ENCODE results near the gene UQCR10. TPM values are rescaled to one million over a fixed set of nuclear protein-coding genes. Genes with fewer than 3 reads are reported as not detected.
A peak's percentile ranks its signal among the peaks of the same experiment; 100 is the strongest.

UQCR10 gene
- 68.1 and 81.7 TPM in 2 replicates for total RNA-seq

DNA sequence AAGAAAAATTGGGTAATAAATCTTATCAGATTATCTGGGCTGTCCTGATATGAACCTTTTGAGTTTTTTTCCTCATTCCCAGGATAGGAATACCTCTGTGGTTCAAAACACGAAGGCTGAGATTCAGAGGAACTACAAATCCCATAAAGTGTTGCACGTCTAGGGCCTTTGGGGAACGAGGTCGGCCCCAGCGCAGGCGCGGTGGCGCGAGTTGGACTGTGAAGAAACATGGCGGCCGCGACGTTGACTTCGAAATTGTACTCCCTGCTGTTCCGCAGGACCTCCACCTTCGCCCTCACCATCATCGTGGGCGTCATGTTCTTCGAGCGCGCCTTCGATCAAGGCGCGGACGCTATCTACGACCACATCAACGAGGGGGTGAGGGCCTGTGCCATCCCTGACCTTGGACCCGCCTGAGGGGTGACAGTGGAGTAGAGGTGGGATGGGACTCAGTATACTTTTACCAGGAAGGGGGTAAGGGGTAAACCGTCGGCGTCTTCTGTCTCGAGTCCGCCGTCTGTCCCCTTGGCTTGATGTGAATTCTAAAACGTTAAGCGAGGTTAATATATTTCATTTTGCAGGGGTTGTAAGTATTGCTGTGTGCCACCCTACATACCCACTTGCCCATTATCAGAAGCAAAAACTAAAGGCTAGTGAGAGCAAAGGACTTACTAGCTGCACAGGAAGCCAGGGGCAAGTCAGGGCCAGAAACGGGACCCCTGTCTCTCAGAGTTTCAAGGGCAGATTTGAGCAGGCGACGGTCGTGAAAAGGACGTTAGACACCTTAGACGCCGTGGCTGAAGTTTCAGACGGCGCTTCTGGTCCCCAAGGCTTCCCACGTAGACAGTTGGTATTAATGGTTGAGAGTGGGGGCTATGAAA lies at the start of gene UQCR10:
Gene UQCR10 (plus strand): TSS at position 199 of the 881 bp plus-strand sequence. CDS start 30 bp downstream, at position 229.
- CTCF ChIA-PET = interaction anchor here (1.0 kb wide), 1 partner anchor 238 kb away, joined by 3 read pairs; no protein-coding TSS in a partner anchor
- TF ChIP-seq CTCF (IDR thresholded peaks at IDR 0.05) = no peak
- POLR2A ChIA-PET = interaction anchor here (1.0 to 1.7 kb wide), 7 partner anchors 25 to 1848 kb away, joined by 3 to 5 read pairs (median 4); partner anchors contain the start of genes ASCC2, PITPNB and THOC5

GRCh38 chr22:29717789-29718188 lies 49.4 kb upstream of the UQCR10 start:
- no peaks in the 10 kb centered on the region for H3K36me3 Mint-ChIP-seq (ENCODE audit: low read depth)
- DNase-seq (no peak), ATAC-seq (ENCODE audit: low read depth) (no peak)
- H3K27ac Mint-ChIP-seq = no peak overlapping the region
- peaks cover 46% of the 10 kb centered on the region for H3K27me3 Mint-ChIP-seq
- peaks cover 7% of the 10 kb centered on the region for H3K4me1 Mint-ChIP-seq
- ChIA-PET CTCF (interaction anchor here (1.6 kb wide), 1 partner anchor 287 kb away, joined by 3 read pairs; no protein-coding TSS in a partner anchor), POLR2A (no interaction called here)
- TF ChIP-seq CTCF (IDR thresholded peaks at IDR 0.05) = no peak
- intact Hi-C loops (cut with micrococcal nuclease) = no loop called here
- H3K9me3 Mint-ChIP-seq = no peaks in the 10 kb centered on the region
- no peak overlapping the region for H3K4me3 Mint-ChIP-seq

More for the DNA sequence above, at the start of gene UQCR10:
- no peaks in the 10 kb centered on the region for H3K9me3 Mint-ChIP-seq
- peaks cover 32% of the 10 kb centered on the region for H3K4me1 Mint-ChIP-seq
- peaks cover 28% of the 10 kb centered on the region for H3K36me3 Mint-ChIP-seq (ENCODE audit: low read depth)
- DNase-seq (peak; percentile 83), ATAC-seq (ENCODE audit: low read depth) (peak; percentile 81)
- intact Hi-C loops (cut with micrococcal nuclease) = loop anchor here (1.0 to 5.0 kb wide), 7 partner anchors 71 to 500 kb away; partner anchors contain the start of genes AP1B1, ASCC2, EWSR1 and MTMR3
- peak within 1 kb of the TSS; percentile 97 for H3K4me3 Mint-ChIP-seq
- no peaks in the 10 kb centered on the region for H3K27me3 Mint-ChIP-seq
- peak within 1 kb of the TSS; percentile 93 for H3K27ac Mint-ChIP-seq

DNA sequence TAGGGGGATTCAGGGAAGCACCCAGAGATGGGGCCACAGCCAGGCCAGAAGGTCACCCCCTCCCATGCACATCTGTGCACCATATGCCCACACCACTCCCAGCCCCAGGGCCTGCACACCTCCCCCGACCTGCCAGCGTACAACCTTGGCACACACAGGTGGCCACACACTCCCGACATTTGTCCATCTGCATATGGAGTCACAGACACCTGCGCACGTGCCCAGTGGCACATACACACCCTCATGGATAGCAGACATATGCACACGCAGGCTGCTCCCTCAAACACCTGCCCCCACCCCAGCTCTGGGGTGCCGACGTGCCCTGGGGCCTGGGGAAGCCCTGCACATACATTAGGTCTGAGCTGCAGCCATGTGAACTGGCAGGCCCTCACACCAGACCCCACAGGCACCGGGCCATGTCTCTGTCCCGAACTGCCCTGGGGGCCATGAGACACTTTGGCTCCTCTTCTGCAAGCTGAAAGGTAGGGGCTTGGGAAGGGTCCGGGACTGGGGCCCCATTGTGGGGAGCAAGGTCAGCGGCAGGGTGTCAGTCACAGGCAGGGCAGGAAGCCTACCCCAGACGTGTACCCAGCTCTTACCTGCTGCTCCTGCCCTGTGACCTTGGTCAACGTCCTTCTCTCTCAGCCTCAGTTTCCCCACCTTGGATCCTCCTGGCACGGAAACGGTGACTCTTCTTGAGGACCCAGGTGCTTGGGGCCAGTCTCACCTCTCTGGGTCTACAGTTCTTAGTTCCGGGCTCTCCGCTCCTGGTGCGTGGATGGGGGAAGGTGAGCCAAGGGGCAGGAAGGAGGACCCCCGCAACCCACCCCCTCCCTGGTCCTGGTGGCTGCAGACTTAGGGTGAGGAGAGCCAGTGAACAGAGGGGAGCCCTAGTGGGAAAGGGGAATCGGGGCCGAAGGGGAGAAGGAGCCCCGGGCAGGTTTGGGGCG lies 47.9 kb upstream of the UQCR10 start:
- ATAC-seq (ENCODE audit: low read depth) (no peak), DNase-seq (no peak)
- ChIA-PET CTCF (no interaction called here), POLR2A (no interaction called here)
- no peaks in the 10 kb centered on the region for H3K9me3 Mint-ChIP-seq
- intact Hi-C loops (cut with micrococcal nuclease) = no loop called here
- H3K4me3 Mint-ChIP-seq = peak overlapping the region; percentile 28
- peaks cover 7% of the 10 kb centered on the region for H3K4me1 Mint-ChIP-seq
- H3K36me3 Mint-ChIP-seq (ENCODE audit: low read depth) = no peaks in the 10 kb centered on the region
- peaks cover 43% of the 10 kb centered on the region for H3K27me3 Mint-ChIP-seq
- no peak overlapping the region for H3K27ac Mint-ChIP-seq
- no peak for TF ChIP-seq CTCF (IDR thresholded peaks at IDR 0.05)

- no peak for TF ChIP-seq CTCF (IDR thresholded peaks at IDR 0.05)
- intact Hi-C loops (cut with micrococcal nuclease) = no loop called here
- Mint-ChIP-seq H3K27ac (no peak within 1 kb of the TSS), H3K27me3 (peaks cover 43% of the 10 kb centered on the region), H3K9me3 (no peaks in the 10 kb centered on the region), H3K36me3 (ENCODE audit: low read depth) (no peaks in the 10 kb centered on the region), H3K4me3 (peak within 1 kb of the TSS; percentile 28), H3K4me1 (peaks cover 7% of the 10 kb centered on the region)
- ATAC-seq (ENCODE audit: low read depth) (no peak), DNase-seq (no peak)
- ChIA-PET POLR2A (no interaction called here), CTCF (no interaction called here)
These were observed 47.1 kb upstream of the UQCR10 start, which contains the start of gene CABP7 for GRCh38 chr22:29719899-29720645. TSS of gene CABP7 (plus strand) at chr22:29720003. CDS start at chr22:29720425, 422 bp downstream.

All from activated B cell treated with CpG ODN at 0.5 μM for 24 hours (primary cell).